H1 (cell line): ENCODE measurements around the gene ZMIZ1.

Source experiments
- BACH1 ChIP-seq: IDR thresholded peaks from 2 replicates; pipeline ENCODE4 v1.6.1; 2012; ENCODE audit warnings: low read length, improper control_type of control experiment
- CTCF ChIP-seq, 3 experiments: IDR thresholded peaks; 1 replicate in 2 of 3; 2 replicates in 1 of 3; pipeline versions ENCODE4 v1.5.1 to v1.6.1; 2011; ENCODE audit warnings: low read length in 3 of 3, mild to moderate bottlenecking in 3 of 3, inconsistent platforms in 2 of 3, low read depth in 1 of 3, moderate library complexity in 1 of 3; ENCODE audit not compliant: insufficient read depth in 1 of 3; ENCODE audit errors: control extremely low read depth in 1 of 3
- EZH2 ChIP-seq: fragments of 200-600 bp; sonication (generic); IDR thresholded peaks from 2 replicates; pipeline ENCODE4 v1.7.1; 2012; ENCODE audit warnings: low read depth, mild to moderate bottlenecking, moderate library complexity, low read length, inconsistent platforms; ENCODE audit not compliant: severe bottlenecking
- HDAC6 ChIP-seq: IDR thresholded peaks from one replicate; pipeline ENCODE4 v1.7.1; 2012; ENCODE audit warnings: low read depth, mild to moderate bottlenecking, inconsistent platforms, low read length, moderate library complexity
- NRF1 ChIP-seq: IDR thresholded peaks from 2 replicates; pipeline ENCODE4 v1.6.1; 2011; ENCODE audit warnings: mild to moderate bottlenecking, low read depth, low read length, improper control_type of control experiment
- PHF8 ChIP-seq: fragments of 200-600 bp; sonication (generic); conservative IDR thresholded peaks from 2 replicates; pipeline ENCODE4 v1.7.1; 2012; ENCODE audit warnings: low read depth, mild to moderate bottlenecking, inconsistent platforms, low read length, moderate library complexity
- POLR2A ChIP-seq, 2 experiments: IDR thresholded peaks; 1 replicate in 1 of 2; 2 replicates in 1 of 2; pipeline ENCODE4 v1.6.1; 2011; ENCODE audit warnings: low read depth in 2 of 2, low read length in 2 of 2, mild to moderate bottlenecking in 2 of 2; ENCODE audit errors: control extremely low read depth in 1 of 2
- RFX5 ChIP-seq: IDR thresholded peaks from 2 replicates; pipeline ENCODE4 v1.6.1; 2011; ENCODE audit warnings: low read depth, low read length, improper control_type of control experiment, borderline replicate concordance
- RXRA ChIP-seq: IDR thresholded peaks from 2 replicates; pipeline ENCODE4 v1.6.1; 2011; ENCODE audit warnings: low read depth, mild to moderate bottlenecking, low read length, moderate library complexity; ENCODE audit not compliant: insufficient read depth
- SP1 ChIP-seq: IDR thresholded peaks from 2 replicates; pipeline ENCODE4 v1.6.1; 2011; ENCODE audit warnings: low read depth, low read length
- TEAD4 ChIP-seq: IDR thresholded peaks from 2 replicates; pipeline ENCODE4 v1.6.1; 2012; ENCODE audit warnings: low read depth, low read length, inconsistent platforms, mixed read lengths
- ZNF274 ChIP-seq: IDR thresholded peaks from 2 replicates; pipeline ENCODE4 v1.7.0; 2012; ENCODE audit warnings: low read length, borderline replicate concordance; ENCODE audit errors: extremely low read depth
- TF ChIP-seq, protein P1 (sequence below): IDR thresholded peaks from 2 replicates; pipeline ENCODE4 v1.6.1; 2012; ENCODE audit warnings: inconsistent platforms

DNA sequence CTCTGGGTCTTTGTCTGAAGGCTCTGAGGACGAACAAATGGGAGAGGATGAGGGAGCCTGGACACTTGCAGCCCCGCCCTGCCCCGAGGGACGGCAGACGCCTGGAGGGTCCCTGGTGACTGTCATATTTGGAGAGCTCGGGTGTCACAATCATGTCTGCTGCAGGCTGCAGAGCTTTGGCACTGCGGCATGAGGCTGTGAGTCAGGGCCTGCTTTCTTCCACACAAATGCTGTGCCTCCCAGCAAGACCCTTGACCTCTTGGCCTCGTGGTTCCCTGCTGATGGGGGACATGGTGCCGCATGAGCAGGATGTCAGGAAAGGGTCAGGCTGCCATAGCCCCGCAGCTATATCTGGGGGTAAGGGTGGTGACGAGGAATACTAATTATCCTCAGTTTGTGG, 213.6 kb downstream of the ZMIZ1 start:
- TF ChIP-seq CTCF (IDR thresholded peaks at IDR 0.05; ENCODE audit: control extremely low read depth in 1 of 3, insufficient read depth in 1 of 3, low read depth in 1 of 3, low read length in 3 of 3) (no peak), POLR2A (IDR thresholded peaks at IDR 0.05; ENCODE audit: control extremely low read depth in 1 of 2, low read depth in 2 of 2, low read length in 2 of 2) (no peak), RXRA (no peak), RFX5 (no peak), EZH2 (no peak), SP1 (no peak), ZNF274 (no peak), NRF1 (no peak), BACH1 (no peak), TEAD4 (no peak), PHF8 (no peak), HDAC6 (no peak)
- TF ChIP-seq, protein P1, sequence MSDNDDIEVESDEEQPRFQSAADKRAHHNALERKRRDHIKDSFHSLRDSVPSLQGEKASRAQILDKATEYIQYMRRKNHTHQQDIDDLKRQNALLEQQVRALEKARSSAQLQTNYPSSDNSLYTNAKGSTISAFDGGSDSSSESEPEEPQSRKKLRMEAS = no peak
